Measurements from ENCODE around the gene NRP1. TPM values are rescaled to one million over a fixed set of nuclear protein-coding genes. Genes with fewer than 3 reads are reported as not detected.

NRP1 gene
- total and polyA plus RNA-seq, 5 experiments from 2014 or later: 0.60 to 0.88 TPM; not detected in 3

DNA sequence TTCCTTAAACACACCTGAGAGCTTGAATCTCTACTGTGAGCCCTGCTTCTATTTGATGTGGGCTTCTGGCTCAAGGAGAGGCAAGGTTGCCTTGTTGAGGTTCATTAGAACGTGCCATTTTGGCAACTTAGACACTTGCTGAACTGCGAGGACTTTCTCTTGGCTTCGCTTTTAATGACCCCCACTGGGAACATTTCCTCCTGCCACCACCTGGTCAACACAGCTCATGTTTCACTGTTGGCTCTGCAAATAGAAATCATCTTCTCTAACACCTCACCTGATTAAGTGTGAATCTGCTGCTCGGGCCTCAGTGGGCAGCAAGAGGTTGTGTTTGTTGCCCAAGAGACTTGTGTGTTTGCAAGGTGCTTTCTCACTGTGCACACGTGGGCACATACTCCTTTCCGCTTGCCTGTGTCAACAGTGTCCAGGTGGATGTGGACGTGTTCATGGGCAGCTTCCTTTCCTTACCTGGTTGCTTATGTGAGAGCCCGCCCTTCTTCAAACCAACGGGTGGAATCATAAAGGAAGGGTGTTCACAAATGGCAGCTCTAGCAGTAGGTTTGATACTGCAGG is 147.0 kb downstream of the NRP1 start:
- DNase-seq (no peak), ATAC-seq (no peak)
- Mint-ChIP-seq H3K36me3 (no peaks in the 10 kb centered on the region), H3K4me1 (no peaks in the 10 kb centered on the region), H3K27ac (no peak overlapping the region), H3K9me3 (peaks cover 0 to 2% (median 0%) of the 10 kb centered on the region in 9 donors), H3K4me3 (no peak overlapping the region), H3K27me3 (peaks cover 0 to 15% (median 5%) of the 10 kb centered on the region in 5 donors)
- POLR2A ChIA-PET: no interaction called here

DNA sequence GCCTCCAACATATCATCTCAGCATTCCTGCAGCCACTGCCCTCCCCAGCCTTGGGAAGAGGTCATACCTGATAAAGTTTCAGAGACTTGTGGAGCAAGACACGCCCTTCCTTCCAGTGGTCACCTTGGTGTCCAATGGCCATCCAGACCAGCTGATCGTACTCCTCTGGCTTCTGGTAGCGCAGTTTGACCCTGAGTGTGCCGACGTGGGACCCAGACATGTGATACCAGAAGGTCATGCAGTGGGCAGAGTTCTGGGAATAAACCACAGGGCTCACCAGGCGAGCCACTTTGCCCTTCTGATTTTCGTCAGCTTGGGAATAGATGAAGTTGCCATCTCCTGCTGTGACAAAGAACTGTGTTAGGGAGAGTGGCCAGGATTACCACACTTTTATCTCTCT is 148.3 kb downstream of the NRP1 start:
- Mint-ChIP-seq H3K4me3 (no peak overlapping the region), H3K27ac (no peak overlapping the region), H3K4me1 (no peaks in the 10 kb centered on the region), H3K27me3 (peaks cover 0 to 15% (median 5%) of the 10 kb centered on the region in 5 donors), H3K36me3 (no peaks in the 10 kb centered on the region), H3K9me3 (peaks cover 0 to 2% (median 0%) of the 10 kb centered on the region in 9 donors)
- ATAC-seq (no peak), DNase-seq (no peak)
- POLR2A ChIA-PET: interaction anchor here (0.6 kb wide), 1 partner anchor 1068 kb away, joined by 3 read pairs; no protein-coding TSS in a partner anchor

DNA sequence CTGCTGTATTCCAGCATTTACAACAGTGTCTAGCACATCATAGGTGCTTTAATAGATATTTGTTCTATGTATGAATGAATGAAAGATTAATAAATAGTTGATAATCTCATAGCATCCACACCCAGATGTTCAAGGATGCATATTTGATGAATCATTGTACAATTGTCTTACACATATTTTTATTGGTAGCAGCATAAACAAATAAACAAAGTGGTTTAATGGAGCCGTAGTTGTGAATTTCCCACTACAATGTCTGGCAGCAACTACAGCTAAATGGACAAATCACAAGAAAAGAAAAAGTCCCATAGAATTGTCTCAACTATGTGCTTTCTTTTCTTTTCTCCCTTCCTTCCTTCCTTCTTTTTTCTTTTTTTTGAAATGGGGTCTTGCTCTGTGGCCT is 150.8 kb downstream of the NRP1 start:
- peaks cover 2 to 10% (median 7%) of the 10 kb centered on the region in 5 donors for H3K27me3 Mint-ChIP-seq
- POLR2A ChIA-PET: no interaction called here
- no peak overlapping the region for H3K27ac Mint-ChIP-seq
- H3K36me3 Mint-ChIP-seq: no peaks in the 10 kb centered on the region
- H3K4me3 Mint-ChIP-seq: no peak overlapping the region
- ATAC-seq: no peak
- no peaks in the 10 kb centered on the region for H3K4me1 Mint-ChIP-seq
- DNase-seq: no peak
- peaks cover 0 to 2% (median 0%) of the 10 kb centered on the region in 9 donors for H3K9me3 Mint-ChIP-seq

DNA sequence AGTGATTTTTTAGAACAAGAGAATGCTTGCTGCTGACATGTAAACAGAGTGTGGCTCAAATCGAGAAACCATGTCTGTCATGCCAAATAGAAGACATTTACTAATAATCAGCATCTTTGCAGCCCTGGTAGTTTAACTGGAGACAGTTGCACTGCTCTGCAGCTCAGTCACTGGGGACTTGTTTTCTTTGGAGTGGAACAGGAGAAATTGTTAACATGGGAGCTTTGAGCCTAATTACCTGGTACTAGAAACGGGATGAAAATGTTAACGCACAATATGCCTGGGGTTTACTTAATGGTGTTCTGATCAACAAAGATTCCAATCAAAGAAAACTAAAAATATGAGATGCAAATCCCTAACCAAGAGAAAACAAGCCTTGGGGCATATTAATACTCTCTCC is 153.5 kb downstream of the NRP1 start:
- Mint-ChIP-seq H3K4me1 (no peaks in the 10 kb centered on the region), H3K27ac (no peak overlapping the region), H3K9me3 (no peaks in the 10 kb centered on the region), H3K4me3 (no peak overlapping the region), H3K27me3 (peaks cover 5 to 17% (median 7%) of the 10 kb centered on the region in 5 donors), H3K36me3 (no peaks in the 10 kb centered on the region)
- ATAC-seq: no peak
- POLR2A ChIA-PET: no interaction called here
- DNase-seq: no peak

DNA sequence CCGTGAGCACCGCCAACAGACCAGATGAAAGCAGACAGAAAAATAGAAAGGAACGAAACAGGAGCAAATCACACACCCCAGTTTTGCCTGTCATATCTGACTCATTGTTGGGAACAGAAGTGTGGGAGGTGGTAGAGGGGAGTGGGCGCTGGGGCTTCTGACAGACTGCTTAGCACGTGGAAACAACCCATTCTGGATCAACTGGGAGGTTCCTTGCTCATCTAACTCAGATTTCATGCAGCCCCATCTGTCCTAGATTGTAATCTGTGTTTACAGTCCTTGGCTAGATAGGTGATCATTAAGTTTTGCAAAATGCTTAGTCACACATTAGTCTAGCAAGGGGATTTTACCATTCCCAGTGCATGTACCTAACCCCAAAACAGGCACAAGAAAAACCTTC is 154.1 kb downstream of the NRP1 start:
- H3K36me3 Mint-ChIP-seq: no peaks in the 10 kb centered on the region
- no peak for ATAC-seq
- H3K27ac Mint-ChIP-seq: no peak overlapping the region
- H3K27me3 Mint-ChIP-seq: peaks cover 5 to 22% (median 7%) of the 10 kb centered on the region in 5 donors
- H3K4me1 Mint-ChIP-seq: no peaks in the 10 kb centered on the region
- no peak for DNase-seq
- no peaks in the 10 kb centered on the region for H3K9me3 Mint-ChIP-seq
- POLR2A ChIA-PET: no interaction called here
- no peak overlapping the region for H3K4me3 Mint-ChIP-seq

DNA sequence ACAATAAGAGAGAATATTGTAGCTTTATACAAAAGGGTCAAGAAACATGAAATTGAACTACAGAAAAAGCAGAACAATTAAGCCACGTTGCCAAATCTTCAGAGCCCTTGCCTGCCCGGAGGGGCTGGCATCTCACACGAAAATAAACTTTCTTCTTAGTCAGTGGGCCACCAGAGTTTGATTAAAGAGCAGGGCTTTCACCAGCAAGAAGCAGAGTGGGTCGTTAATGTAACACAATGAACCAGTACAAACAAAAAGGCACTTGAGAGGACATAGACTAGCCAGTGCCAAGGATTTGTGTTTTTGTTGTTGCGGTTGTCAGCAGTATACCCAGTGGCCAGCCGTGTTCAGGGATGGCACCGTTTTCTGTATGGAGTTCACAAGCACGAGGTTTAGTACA is 155.4 kb downstream of the NRP1 start:
- Mint-ChIP-seq H3K27ac (no peak overlapping the region), H3K36me3 (no peaks in the 10 kb centered on the region), H3K27me3 (peaks cover 5 to 26% (median 7%) of the 10 kb centered on the region in 5 donors), H3K4me1 (no peaks in the 10 kb centered on the region), H3K4me3 (no peak overlapping the region), H3K9me3 (no peaks in the 10 kb centered on the region)
- POLR2A ChIA-PET: no interaction called here
- DNase-seq (no peak), ATAC-seq (no peak)

DNA sequence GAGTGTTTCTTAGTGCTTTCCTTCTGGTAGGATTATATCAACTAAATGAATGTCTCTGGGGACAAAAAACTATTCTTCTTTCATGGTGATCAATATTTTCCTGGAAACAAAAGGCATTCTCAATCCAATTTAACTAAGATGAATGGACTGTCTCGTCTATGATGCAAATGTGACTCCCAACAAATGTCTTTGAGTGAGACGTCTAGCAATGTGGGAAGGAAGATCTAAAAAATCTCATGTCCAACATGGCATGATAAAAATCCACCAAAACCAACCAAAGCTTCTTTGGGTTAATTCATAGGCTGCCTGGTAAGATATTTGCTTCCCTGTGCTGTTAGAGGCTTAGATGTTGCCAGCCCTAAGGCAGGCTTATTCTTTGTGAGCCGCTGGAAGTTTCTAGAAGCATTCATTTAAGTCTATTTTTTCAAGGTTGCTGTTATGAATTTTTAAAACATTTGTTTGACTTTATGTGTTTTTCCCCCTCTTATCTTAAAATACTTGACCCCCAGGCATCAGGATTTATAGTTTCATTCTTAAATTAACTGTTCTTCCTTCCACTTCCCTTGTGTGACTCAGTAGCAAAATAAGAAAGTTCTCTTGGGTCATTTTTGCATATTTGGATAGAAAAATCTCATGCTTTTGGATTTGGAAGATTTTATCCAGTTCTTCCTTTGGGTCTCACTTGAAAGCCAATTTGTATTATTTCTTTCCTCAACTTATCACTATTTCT is 156.3 kb downstream of the NRP1 start:
- POLR2A ChIA-PET: no interaction called here
- Mint-ChIP-seq H3K4me3 (no peak overlapping the region), H3K36me3 (no peaks in the 10 kb centered on the region), H3K4me1 (no peaks in the 10 kb centered on the region), H3K27ac (no peak overlapping the region), H3K9me3 (no peaks in the 10 kb centered on the region), H3K27me3 (peaks cover 5 to 35% (median 7%) of the 10 kb centered on the region in 5 donors)
- no peak for ATAC-seq
- no peak for DNase-seq

DNA sequence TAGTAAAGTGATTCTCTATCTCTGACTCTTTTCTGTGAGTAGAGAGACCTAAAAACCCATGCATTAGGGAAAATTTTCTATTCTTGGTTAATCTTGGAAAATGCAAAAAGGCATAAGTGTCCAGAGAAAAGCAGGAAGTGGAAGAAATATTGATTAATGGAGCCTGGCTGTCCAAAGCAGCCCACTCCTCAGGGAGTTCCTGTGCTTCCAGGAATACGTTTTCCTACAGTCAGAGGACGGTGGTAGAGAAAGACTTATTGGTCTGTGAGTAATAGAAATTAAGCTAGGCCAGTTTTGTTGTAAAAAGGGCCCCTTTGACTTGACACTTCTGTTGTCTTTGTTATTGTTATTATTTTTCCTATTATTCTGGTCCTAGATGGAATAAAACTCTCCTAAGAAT is 157.8 kb downstream of the NRP1 start:
- DNase-seq (no peak), ATAC-seq (no peak)
- Mint-ChIP-seq H3K4me3 (no peak overlapping the region), H3K9me3 (no peaks in the 10 kb centered on the region), H3K27ac (no peak overlapping the region), H3K27me3 (peaks cover 5 to 48% (median 11%) of the 10 kb centered on the region in 5 donors), H3K4me1 (no peaks in the 10 kb centered on the region), H3K36me3 (no peaks in the 10 kb centered on the region)
- POLR2A ChIA-PET: no interaction called here

DNA sequence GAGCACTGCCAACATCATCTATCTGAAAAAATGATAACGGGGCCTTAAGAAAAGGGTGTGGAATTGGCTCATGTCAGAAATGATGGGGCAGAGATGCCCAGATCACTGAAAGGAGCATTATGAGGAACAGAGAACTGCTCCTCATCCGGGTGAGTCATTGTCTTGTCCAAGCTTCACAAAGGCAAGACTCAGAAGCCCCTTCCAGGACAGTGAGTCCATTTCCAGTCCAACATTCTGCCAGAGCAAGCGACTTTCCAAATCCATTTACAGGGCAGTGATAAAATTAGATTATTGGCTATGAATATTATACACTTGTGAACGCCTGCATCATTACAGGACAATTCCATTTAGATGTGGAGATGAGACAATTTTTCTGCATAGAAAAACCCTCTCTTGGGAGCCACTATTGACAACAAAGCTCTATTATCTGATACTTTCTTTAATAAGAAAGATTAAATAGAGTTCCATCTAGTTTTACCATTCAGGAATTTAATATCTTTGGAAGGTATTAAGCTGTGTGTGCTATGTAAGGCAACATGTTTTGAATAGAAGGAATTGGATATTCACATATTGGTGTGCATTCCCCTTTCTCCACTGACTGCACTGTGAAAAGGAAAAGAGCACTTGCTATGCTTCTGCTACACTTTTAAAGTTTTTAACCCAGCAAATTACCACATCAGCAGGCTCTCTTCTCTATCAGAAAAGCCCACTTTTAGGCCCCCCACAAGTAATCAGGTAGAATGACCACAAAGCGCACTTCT is 159.6 kb downstream of the NRP1 start:
- H3K27ac Mint-ChIP-seq: no peak overlapping the region

DNA sequence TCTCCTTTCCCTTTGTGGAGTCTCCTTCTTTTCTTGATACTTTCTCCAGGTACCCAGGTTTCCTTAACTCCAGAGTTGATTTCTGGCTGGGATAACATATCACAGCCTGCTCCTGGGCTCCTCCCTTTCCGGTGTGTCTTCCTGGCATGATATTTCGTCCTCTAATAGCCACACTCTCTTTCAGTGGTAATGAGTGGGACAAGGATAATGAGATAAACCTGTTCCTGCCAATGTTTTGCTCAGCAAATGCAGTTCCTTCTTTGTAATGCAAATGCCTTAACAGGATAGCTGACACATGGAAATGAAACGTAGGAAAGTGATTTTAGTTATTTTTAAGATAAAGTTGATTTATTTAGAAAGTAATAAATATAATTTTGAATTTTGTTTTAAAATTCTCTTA is 168.6 kb downstream of the NRP1 start:
- DNase-seq: no peak
- H3K4me1 Mint-ChIP-seq: peaks cover 0 to 8% (median 7%) of the 10 kb centered on the region in 4 donors
- ATAC-seq: no peak
- H3K36me3 Mint-ChIP-seq: no peaks in the 10 kb centered on the region
- POLR2A ChIA-PET: no interaction called here
- no peak overlapping the region for H3K4me3 Mint-ChIP-seq
- H3K27me3 Mint-ChIP-seq: peaks cover 0 to 5% (median 0%) of the 10 kb centered on the region in 5 donors
- H3K9me3 Mint-ChIP-seq: peaks cover 0 to 4% (median 0%) of the 10 kb centered on the region in 9 donors
- H3K27ac Mint-ChIP-seq: no peak overlapping the region

More for the DNA sequence above, 159.6 kb downstream of the NRP1 start:
- POLR2A ChIA-PET: no interaction called here
- Mint-ChIP-seq H3K4me3 (no peak overlapping the region), H3K9me3 (no peaks in the 10 kb centered on the region), H3K36me3 (no peaks in the 10 kb centered on the region), H3K27me3 (peaks cover 3 to 47% (median 13%) of the 10 kb centered on the region in 5 donors), H3K4me1 (no peaks in the 10 kb centered on the region)
- DNase-seq (no peak), ATAC-seq (no peak)

DNA sequence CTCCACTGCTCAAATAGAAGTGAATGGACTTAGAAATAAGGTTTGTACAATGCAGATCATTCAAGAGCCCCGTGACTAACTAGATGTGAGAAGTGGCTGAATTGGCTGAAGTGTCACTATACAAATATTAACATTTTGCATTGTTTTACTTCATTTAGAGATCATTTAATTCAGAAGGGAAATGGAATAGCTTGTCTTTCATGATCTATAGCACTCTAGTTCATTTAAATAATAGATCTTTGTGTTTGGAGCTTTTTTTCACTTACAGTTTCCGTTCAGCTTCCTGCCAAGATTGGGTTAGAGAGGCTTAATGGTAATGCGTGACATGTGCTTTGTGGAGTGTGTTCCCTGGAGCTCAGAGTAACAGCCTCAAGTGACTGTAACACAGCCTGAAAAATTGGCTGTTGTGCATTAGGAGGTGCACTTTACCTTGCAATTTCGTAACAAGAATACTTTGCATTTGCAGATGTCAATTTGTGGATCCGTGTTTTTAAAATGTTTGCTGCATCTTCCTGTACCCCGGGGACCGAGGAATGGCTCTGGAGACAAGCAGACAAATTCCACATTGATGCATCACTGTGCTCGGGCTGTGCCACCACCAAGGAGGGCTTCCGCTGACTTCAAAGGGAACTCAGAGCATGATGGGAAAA is 170.3 kb downstream of the NRP1 start:
- H3K27ac Mint-ChIP-seq: no peak overlapping the region
- no peaks in the 10 kb centered on the region for H3K36me3 Mint-ChIP-seq
- peaks cover 0 to 4% (median 0%) of the 10 kb centered on the region in 9 donors for H3K9me3 Mint-ChIP-seq
- peaks cover 0 to 6% (median 0%) of the 10 kb centered on the region in 5 donors for H3K27me3 Mint-ChIP-seq
- POLR2A ChIA-PET: interaction anchor here (0.6 kb wide), 1 partner anchor 1382 kb away, joined by 5 read pairs; no protein-coding TSS in a partner anchor
- no peak for ATAC-seq
- DNase-seq: no peak
- no peak overlapping the region for H3K4me3 Mint-ChIP-seq
- peaks cover 0 to 8% (median 7%) of the 10 kb centered on the region in 4 donors for H3K4me1 Mint-ChIP-seq

DNA sequence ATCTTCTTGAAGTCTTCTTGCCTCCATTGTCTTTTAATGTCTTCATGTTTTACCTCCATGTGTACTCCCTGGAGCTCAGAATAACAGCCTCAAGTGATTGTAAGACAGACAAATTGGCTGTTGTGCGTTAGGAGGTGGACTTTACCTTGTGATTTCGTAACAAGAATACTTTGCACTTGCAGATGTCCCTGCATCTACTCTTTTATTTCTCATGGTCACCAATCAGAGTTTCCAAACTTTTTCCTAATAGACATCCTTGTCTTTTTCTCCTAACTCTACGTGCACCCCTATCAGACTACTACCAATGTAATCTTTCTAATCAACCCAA is 172.3 kb downstream of the NRP1 start:
- POLR2A ChIA-PET: no interaction called here
- Mint-ChIP-seq H3K27me3 (peaks cover 0 to 9% (median 0%) of the 10 kb centered on the region in 5 donors), H3K27ac (no peak overlapping the region), H3K4me1 (peaks cover 0 to 8% (median 7%) of the 10 kb centered on the region in 4 donors), H3K4me3 (no peak overlapping the region), H3K36me3 (no peaks in the 10 kb centered on the region), H3K9me3 (peaks cover 0 to 4% (median 0%) of the 10 kb centered on the region in 9 donors)
- no peak for DNase-seq
- no peak for ATAC-seq

Measured in naive thymus-derived CD8-positive, alpha-beta T cell (primary cell).